B cell (primary cell): ENCODE measurements around the gene LRBA. TPM values are rescaled to one million over a fixed set of nuclear protein-coding genes. Genes with fewer than 3 reads are reported as not detected.

Experiments used
- ATAC-seq: fragments of 200-7000 bp; cut with Tn5 transposase; one replicate; pipeline ENCODE4 v1.10.0; 2021; ENCODE audit warnings: low read depth, mild to moderate bottlenecking, moderate number of reproducible peaks, moderate library complexity
- CTCF ChIA-PET: fragments of 350-600 bp; sonication (Branson Sonifier 250); formaldehyde crosslinking; loops from one replicate; lab custom pipeline; 2021; ENCODE audit warnings: antibody characterized with exemption, inconsistent platforms; lab: Charles Lee
- POLR2A ChIA-PET: fragments of 350-600 bp; sonication (Branson Sonifier 250); formaldehyde crosslinking; loops from one replicate; lab custom pipeline; 2021; ENCODE audit warnings: antibody characterized with exemption; lab: Charles Lee
- DNase-seq: peaks from one replicate; pipeline ENCODE4 v3.0.0; 2013
- H2AFZ ChIP-seq: 2 replicates; pipeline ENCODE4 v1.6.1; 2012; ENCODE audit warnings: mild to moderate bottlenecking, low read depth, low read length; ENCODE audit not compliant: insufficient read depth, poor library complexity, severe bottlenecking
- H3K27ac ChIP-seq, 2 donors: 1 replicate in 1 of 2; 2 replicates in 1 of 2; pipeline ENCODE4 v1.5.1; 2012 to 2013; ENCODE audit warnings: low read length in 2 of 2, mild to moderate bottlenecking in 2 of 2, moderate library complexity in 1 of 2
- H3K27me3 ChIP-seq, 4 experiments: fragments of 200-600 bp in 1 of 4; sonication (generic) in 1 of 4; replicated peaks in 1 of 4; 1 replicate in 2 of 4; 2 replicates in 2 of 4; pipeline versions ENCODE4 v1.6.1 to v1.7.0; 2013 to 2016; ENCODE audit warnings: low read length in 3 of 4, mild to moderate bottlenecking in 2 of 4, mixed read lengths in 1 of 4, moderate library complexity in 1 of 4; ENCODE audit not compliant: insufficient read depth in 4 of 4, control insufficient read depth in 3 of 4; ENCODE audit errors: control extremely low read depth in 1 of 4
- H3K36me3 ChIP-seq, 2 experiments: replicated peaks in 1 of 2; 1 replicate in 1 of 2; 2 replicates in 1 of 2; pipeline versions ENCODE4 v1.6.1 to v1.7.1; 2013; ENCODE audit warnings: low read length in 1 of 2; ENCODE audit not compliant: insufficient read depth in 2 of 2, control insufficient read depth in 1 of 2; ENCODE audit errors: control extremely low read depth in 1 of 2, extremely low read depth in 1 of 2
- H3K4me1 ChIP-seq, 2 donors: fragments of 200-600 bp in 1 of 2; sonication (generic) in 1 of 2; 1 replicate in 1 of 2; 2 replicates in 1 of 2; pipeline versions ENCODE4 v1.5.1 to v1.6.1; 2013 to 2017; ENCODE audit warnings: low read length in 2 of 2; ENCODE audit not compliant: control insufficient read depth in 2 of 2, insufficient read depth in 2 of 2
- H3K4me2 ChIP-seq: replicated peaks from 2 replicates; pipeline ENCODE3; 2012; ENCODE audit warnings: mild to moderate bottlenecking, low read depth, low read length; ENCODE audit not compliant: poor library complexity, severe bottlenecking
- H3K4me3 ChIP-seq, 5 experiments: fragments of 200-600 bp in 1 of 5; sonication (generic) in 1 of 5; 1 replicate in 3 of 5; 2 replicates in 2 of 5; pipeline versions ENCODE4 v1.5.1 to v1.7.0; 2011 to 2016; ENCODE audit warnings: low read length in 4 of 5, mild to moderate bottlenecking in 4 of 5, low read depth in 2 of 5, control low read depth in 1 of 5, moderate library complexity in 1 of 5; ENCODE audit not compliant: insufficient read depth in 1 of 5; ENCODE audit errors: control extremely low read depth in 1 of 5, extremely low read depth in 1 of 5
- H3K79me2 ChIP-seq: fragments of 200-600 bp; sonication (generic); one replicate; pipeline ENCODE4 v1.6.0; 2016; ENCODE audit warnings: low read length; ENCODE audit not compliant: control insufficient read depth, insufficient read depth
- H3K9ac ChIP-seq: fragments of 200-600 bp; sonication (generic); 2 replicates; pipeline ENCODE4 v1.6.1; 2017; ENCODE audit warnings: mild to moderate bottlenecking, low read length, moderate library complexity
- H3K9me3 ChIP-seq, 3 donors: one replicate each; pipeline versions ENCODE4 v1.6.1 to v1.7.1; 2013; ENCODE audit warnings: low read length in 2 of 3; ENCODE audit not compliant: control insufficient read depth in 2 of 3, insufficient read depth in 1 of 3; ENCODE audit errors: control extremely low read depth in 1 of 3
- H4K20me1 ChIP-seq: 2 replicates; pipeline ENCODE4 v1.6.0; 2012; ENCODE audit warnings: mild to moderate bottlenecking, low read length; ENCODE audit not compliant: insufficient read depth, control insufficient read depth, poor library complexity, severe bottlenecking
- H3K27ac Mint-ChIP-seq: one replicate; pipeline ENCODE4 v1.8.0; 2021; ENCODE audit warnings: mixed read lengths
- H3K27me3 Mint-ChIP-seq: one replicate; pipeline ENCODE4 v1.8.0; 2021; ENCODE audit warnings: mixed read lengths
- H3K4me1 Mint-ChIP-seq: one replicate; pipeline ENCODE4 v1.8.0; 2021; ENCODE audit warnings: mixed read lengths
- H3K4me3 Mint-ChIP-seq: one replicate; pipeline ENCODE4 v1.8.0; 2021; ENCODE audit warnings: mixed read lengths
- H3K9me3 Mint-ChIP-seq: one replicate; pipeline ENCODE4 v1.8.0; 2022; ENCODE audit warnings: mixed read lengths; ENCODE audit not compliant: insufficient read depth
- EZH2 ChIP-seq: IDR thresholded peaks from 2 replicates; pipeline ENCODE4 v1.6.1; 2012; ENCODE audit warnings: borderline replicate concordance, low read depth, mild to moderate bottlenecking, moderate library complexity, low read length; ENCODE audit not compliant: insufficient read depth, poor library complexity, severe bottlenecking
- WGBS: methylation state at CpG from one replicate; pipeline ENCODE4 v1.1.5; 2013; ENCODE audit warnings: missing lambda C conversion rate; ENCODE audit not compliant: insufficient coverage; 5-methylcytosine and 5-hydroxymethylcytosine counted together
- intact Hi-C: fragments of 100-400 bp; cut with micrococcal nuclease; formaldehyde crosslinking; loops from one replicate; pipeline ENCODE4 v1.10.0; 2022
- polyA plus RNA-seq: library from polyadenylated mRNA; depleted of rRNA; stranded (reverse); fragments of >200 nt; gene quantifications from 2 replicates; pipeline ENCODE4 v1.2.3, GENCODE V29; 2012
- total RNA-seq, 2 donors: library from RNA; stranded (reverse); fragments of 120-200 nt in 1 of 2; gene quantifications; 1 replicate in 1 of 2; 2 replicates in 1 of 2; pipeline versions ENCODE4 v1.2.3 to v1.2.4, GENCODE V29; 2013 to 2022
- TF ChIP-seq, protein P1 (sequence below): fragments of 200-600 bp; IDR thresholded peaks from one replicate; pipeline ENCODE4 v1.8.0; 2022; ENCODE audit warnings: antibody characterized with exemption, mild to moderate bottlenecking

LRBA gene
- total and polyA plus RNA-seq, 2 donors (not counting 1 experiment from before 2014, with no cell fraction given) = 17.5 to 86.7 TPM

GRCh38 chr4:150497612-150498011 is 517.5 kb downstream of the LRBA start:
- ATAC-seq (no peak), DNase-seq (no peak)
- Histone ChIP-seq H3K4me2 (no peak overlapping the region), H3K9ac (no peak overlapping the region), H3K4me1 (no peaks in the 10 kb centered on the region), H2AFZ (no peak overlapping the region), H3K27me3 (no peaks in the 10 kb centered on the region), H3K4me3 (no peak overlapping the region), H3K36me3 (peaks cover 0 to 2% of the 10 kb centered on the region in 2 experiments), H3K27ac (no peak overlapping the region), H4K20me1 (no peaks in the 10 kb centered on the region), H3K9me3 (peaks cover 0 to 1% (median 1%) of the 10 kb centered on the region in 3 donors), H3K79me2 (no peaks in the 10 kb centered on the region)
- Mint-ChIP-seq H3K4me3 (no peak overlapping the region), H3K27ac (no peak overlapping the region), H3K27me3 (no peaks in the 10 kb centered on the region), H3K9me3 (peaks cover 3% of the 10 kb centered on the region), H3K4me1 (no peaks in the 10 kb centered on the region)
- TF ChIP-seq EZH2 = no peak
- TF ChIP-seq, protein P1, sequence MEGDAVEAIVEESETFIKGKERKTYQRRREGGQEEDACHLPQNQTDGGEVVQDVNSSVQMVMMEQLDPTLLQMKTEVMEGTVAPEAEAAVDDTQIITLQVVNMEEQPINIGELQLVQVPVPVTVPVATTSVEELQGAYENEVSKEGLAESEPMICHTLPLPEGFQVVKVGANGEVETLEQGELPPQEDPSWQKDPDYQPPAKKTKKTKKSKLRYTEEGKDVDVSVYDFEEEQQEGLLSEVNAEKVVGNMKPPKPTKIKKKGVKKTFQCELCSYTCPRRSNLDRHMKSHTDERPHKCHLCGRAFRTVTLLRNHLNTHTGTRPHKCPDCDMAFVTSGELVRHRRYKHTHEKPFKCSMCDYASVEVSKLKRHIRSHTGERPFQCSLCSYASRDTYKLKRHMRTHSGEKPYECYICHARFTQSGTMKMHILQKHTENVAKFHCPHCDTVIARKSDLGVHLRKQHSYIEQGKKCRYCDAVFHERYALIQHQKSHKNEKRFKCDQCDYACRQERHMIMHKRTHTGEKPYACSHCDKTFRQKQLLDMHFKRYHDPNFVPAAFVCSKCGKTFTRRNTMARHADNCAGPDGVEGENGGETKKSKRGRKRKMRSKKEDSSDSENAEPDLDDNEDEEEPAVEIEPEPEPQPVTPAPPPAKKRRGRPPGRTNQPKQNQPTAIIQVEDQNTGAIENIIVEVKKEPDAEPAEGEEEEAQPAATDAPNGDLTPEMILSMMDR = no peak
- ChIA-PET POLR2A (no interaction called here), CTCF (no interaction called here)
- intact Hi-C loops = no loop called here
- no CpG with 5 or more reads among the region's 3 CpGs for whole genome bisulfite sequencing

DNA sequence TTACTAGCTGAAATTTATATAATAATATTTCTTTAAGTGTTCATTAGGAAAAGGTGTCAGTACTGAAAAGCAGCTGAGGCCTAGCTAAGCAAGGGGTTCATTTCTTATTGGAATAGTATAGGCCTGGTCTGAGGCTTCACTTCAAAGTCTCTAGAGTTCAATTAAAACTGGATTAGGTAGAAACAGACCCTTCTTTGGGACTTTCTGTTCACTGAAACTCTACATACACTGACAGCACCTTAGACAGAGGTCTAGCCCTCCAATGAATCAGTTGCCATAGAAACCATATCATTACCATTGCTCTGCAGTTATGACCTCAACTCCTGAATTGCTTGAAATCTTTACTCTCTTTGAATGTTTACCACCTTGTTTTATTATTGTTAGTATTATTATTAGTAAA is 519.5 kb downstream of the LRBA start:
- Histone ChIP-seq H3K36me3 (no peaks in the 10 kb centered on the region), H3K4me1 (no peaks in the 10 kb centered on the region), H2AFZ (no peak overlapping the region), H3K9ac (no peak overlapping the region), H3K9me3 (no peaks in the 10 kb centered on the region), H3K27me3 (no peaks in the 10 kb centered on the region), H3K4me3 (no peak overlapping the region), H3K4me2 (no peak overlapping the region), H3K27ac (no peak overlapping the region), H3K79me2 (no peaks in the 10 kb centered on the region), H4K20me1 (no peaks in the 10 kb centered on the region)
- ATAC-seq (no peak), DNase-seq (no peak)
- no peaks in the 10 kb centered on the region for H3K4me1 Mint-ChIP-seq
- no peak overlapping the region for H3K27ac Mint-ChIP-seq
- CTCF ChIA-PET = no interaction called here
- H3K9me3 Mint-ChIP-seq = no peaks in the 10 kb centered on the region
- POLR2A ChIA-PET = no interaction called here
- intact Hi-C loops = no loop called here
- no peak overlapping the region for H3K4me3 Mint-ChIP-seq
- no peaks in the 10 kb centered on the region for H3K27me3 Mint-ChIP-seq
- TF ChIP-seq, protein P1 = no peak
- TF ChIP-seq EZH2 = no peak
